HG02678 (cell line): ENCODE results near the gene CFAP73.
"Not testable (repeated sequence)": the region's sequence is repeated elsewhere in the genome, so short reads cannot be mapped to it uniquely, and the experiment has no call there.

Experiments used
- ATAC-seq: cut with Tn5 transposase; IDR thresholded peaks from one replicate; pipeline ENCODE4 v1.9.1; 2021; ENCODE audit warnings: mild to moderate bottlenecking, moderate library complexity; ENCODE audit not compliant: unreplicated experiment

CFAP73 gene

GRCh38 chr12:113141716-113142115 lies 7.8 kb upstream of the CFAP73 start:
- ATAC-seq, result not testable (repeated sequence)

- no peak for ATAC-seq
These were observed 7.2 kb upstream of the CFAP73 start for GRCh38 chr12:113142173-113142885.

- ATAC-seq, result no peak
These were observed 6.6 kb upstream of the CFAP73 start for GRCh38 chr12:113142886-113143332.

GRCh38 chr12:113143959-113144358 lies 5.6 kb upstream of the CFAP73 start:
- no peak for ATAC-seq

GRCh38 chr12:113144806-113145205 lies 4.7 kb upstream of the CFAP73 start:
- no peak for ATAC-seq

GRCh38 chr12:113145720-113146551 lies 3.6 kb upstream of the CFAP73 start:
- no peak for ATAC-seq

- no peak for ATAC-seq
These were observed 2.5 kb upstream of the CFAP73 start for GRCh38 chr12:113146999-113147398.

GRCh38 chr12:113151655-113152054 lies 2.1 kb downstream of the CFAP73 start:
- no peak for ATAC-seq

- no peak for ATAC-seq
These were observed 2.8 kb downstream of the CFAP73 start for GRCh38 chr12:113152196-113152834.

GRCh38 chr12:113152835-113153814 lies 3.6 kb downstream of the CFAP73 start:
- ATAC-seq, result peak; percentile 63

GRCh38 chr12:113154351-113154973 lies 4.9 kb downstream of the CFAP73 start:
- no peak for ATAC-seq

- ATAC-seq, result no peak
These were observed 5.5 kb downstream of the CFAP73 start for GRCh38 chr12:113155060-113155459.

GRCh38 chr12:113155646-113156045 lies 6.1 kb downstream of the CFAP73 start:
- ATAC-seq, result no peak

GRCh38 chr12:113157218-113157859 lies 7.8 kb downstream of the CFAP73 start:
- no peak for ATAC-seq

- no peak for ATAC-seq
These were observed 9.1 kb downstream of the CFAP73 start for GRCh38 chr12:113158439-113159203.

- no peak for ATAC-seq
These were observed 10.4 kb downstream of the CFAP73 start for GRCh38 chr12:113159937-113160336.

GRCh38 chr12:113161415-113162016 lies 12.0 kb downstream of the CFAP73 start:
- no peak for ATAC-seq
